Fibroblast of skin of left quadriceps (primary cell): ENCODE measurements around the gene SDF4.
"Not testable (repeated sequence)": the region's sequence is repeated elsewhere in the genome, so short reads cannot be mapped to it uniquely, and the experiment has no call there.

Source experiments
- DNase-seq, 2 experiments: peaks; one replicate each; pipeline ENCODE4 v3.0.0-alpha.2; 2013; ENCODE audit warnings: low read depth in 2 of 2

Gene SDF4

DNA sequence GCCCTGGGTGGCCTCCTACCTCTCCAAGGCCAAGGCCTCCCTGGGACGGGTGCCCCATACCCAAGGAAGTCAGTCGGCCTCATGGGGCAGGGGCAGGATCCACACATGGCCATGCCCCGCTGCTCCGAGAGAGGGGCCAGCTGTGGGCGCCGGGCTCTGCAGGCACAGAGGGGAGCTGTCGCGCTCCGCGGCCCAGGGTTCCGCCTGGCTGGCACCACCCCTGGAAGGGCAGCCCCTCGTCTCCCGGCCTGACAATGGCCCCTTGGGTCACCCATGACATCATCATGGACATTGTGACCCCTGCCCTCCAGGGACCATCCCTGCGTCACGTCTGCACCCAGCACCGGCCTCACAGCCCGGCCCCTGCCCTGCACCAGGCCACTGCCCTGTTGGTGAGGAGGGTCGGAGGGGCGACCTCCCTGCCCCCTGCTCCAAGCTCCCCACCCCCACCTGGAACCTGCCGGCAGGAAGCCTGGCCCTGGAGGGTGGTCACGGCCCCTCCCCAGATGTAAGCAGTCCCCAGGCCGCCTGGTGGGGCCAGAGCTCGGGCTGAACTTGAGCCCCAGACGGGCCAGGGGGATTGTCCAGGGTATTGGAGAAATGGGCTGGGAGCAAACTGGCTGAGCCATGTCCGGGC lies 52.3 kb downstream of the SDF4 start:
- DNase-seq = no peak

DNA sequence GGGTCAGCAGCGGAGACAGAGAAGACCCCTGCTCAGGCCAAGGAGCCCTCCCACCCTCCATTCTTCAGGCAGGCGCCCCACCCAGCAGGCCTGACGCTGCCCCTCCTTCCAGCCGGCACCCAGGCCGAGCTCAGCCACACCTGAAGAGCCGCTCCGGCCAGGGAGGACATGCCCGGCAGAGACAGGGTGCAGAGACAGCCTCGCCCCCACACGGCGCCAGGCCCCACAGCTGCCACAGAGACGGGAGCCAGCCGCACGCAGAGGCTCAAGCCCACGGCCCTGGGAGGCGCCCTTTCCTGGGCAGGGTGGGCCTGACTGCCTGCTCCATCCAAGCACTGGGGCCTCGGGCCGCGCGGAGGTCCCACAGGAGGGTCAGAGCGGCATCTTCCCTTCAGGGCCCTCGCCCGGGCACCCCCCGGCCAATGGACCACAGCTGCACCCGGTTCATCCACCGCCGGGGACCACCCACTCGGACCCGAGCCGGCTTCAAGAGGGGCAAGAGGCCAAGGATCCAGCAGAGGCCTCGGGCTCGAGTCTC lies 52.9 kb downstream of the SDF4 start:
- DNase-seq = no peak

DNA sequence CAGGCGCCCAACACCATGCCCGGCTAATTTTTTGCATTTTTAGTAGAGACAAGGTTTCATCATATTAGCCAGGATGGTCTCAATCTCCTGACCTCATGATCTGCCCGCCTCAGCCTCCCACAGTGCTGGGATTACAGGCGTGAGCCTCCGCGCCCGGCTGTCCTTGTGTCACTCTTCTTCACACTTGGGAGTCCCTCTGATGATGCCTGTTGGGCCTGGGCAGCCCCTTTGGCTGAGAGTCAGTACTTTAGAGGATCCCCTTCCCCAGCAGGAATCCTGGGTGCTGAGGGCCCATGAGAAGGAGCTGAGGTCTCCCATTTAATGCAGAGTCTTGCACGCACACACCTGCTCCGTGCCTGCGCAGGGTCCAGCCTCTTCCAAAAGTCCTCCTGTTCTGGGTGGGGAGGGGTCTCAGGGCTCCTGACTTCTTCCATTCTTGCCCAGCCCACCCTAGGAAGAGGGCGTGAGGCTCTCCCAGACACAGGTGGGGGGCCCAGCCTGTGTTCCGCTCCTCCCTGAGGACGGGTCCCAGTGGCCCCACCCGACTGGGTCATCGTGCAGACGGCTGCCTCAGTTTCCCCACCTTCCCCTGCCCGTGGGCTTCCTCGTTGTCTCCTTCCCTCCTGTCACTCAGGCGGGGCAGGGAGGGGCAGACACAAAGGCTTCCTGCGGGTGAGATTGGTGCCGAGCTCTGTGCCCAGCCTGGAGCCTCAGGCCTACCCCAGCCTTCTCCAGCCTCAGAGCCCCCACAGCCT lies 54.2 kb downstream of the SDF4 start:
- no peak for DNase-seq

DNA sequence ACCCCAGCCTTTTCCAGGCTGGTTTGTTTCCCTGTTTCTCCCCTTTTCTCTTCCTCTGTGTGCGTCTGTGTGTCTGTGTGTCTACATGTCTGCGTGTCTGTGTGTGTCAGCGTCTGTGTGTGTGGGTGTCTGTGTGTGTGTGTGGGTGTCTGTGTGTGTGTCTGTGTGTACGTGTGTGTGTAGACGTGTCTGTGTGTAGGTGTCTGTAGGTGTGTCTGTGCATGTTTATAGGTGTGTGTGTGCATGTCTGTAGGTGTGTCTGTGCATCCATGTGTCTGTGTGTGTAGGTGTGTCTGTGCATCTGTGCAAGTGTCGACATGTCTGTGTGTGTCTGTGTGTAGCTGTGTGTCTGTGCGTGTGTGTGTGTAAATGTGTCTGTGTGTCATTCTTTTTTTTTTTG lies 54.9 kb downstream of the SDF4 start:
- no peak for DNase-seq

DNA sequence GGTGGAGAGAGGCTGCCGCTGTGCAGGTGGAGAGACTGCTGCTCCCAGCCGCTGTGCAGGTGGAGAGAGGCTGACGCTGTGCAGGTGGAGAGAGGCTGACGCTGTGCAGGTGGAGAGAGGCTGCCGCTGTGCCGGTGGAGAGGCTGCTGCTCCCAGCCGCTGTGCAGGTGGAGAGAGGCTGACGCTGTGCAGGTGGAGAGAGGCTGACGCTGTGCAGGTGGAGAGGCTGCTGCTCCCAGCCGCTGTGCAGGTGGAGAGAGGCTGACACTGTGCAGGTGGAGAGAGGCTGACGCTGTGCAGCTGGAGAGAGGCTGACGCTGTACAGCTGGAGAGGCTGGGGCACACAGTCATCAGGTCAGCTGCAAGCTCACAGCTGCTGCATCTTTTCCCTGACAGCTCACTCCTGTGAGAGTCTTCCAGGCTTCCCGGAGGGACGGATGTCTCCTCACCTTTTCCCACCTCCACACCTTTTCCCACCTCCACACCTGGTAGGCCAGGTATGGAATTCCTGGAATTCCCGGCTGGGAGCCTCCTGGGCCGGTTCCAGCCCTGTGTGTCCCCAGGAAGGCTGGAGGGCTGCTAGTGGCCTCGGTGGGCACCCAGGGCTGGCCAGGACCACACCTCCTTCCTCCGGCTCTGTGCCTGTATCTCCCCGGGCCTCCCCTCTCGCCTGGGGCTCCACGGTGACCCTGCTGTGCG lies 55.6 kb downstream of the SDF4 start:
- DNase-seq = not testable (repeated sequence)

DNA sequence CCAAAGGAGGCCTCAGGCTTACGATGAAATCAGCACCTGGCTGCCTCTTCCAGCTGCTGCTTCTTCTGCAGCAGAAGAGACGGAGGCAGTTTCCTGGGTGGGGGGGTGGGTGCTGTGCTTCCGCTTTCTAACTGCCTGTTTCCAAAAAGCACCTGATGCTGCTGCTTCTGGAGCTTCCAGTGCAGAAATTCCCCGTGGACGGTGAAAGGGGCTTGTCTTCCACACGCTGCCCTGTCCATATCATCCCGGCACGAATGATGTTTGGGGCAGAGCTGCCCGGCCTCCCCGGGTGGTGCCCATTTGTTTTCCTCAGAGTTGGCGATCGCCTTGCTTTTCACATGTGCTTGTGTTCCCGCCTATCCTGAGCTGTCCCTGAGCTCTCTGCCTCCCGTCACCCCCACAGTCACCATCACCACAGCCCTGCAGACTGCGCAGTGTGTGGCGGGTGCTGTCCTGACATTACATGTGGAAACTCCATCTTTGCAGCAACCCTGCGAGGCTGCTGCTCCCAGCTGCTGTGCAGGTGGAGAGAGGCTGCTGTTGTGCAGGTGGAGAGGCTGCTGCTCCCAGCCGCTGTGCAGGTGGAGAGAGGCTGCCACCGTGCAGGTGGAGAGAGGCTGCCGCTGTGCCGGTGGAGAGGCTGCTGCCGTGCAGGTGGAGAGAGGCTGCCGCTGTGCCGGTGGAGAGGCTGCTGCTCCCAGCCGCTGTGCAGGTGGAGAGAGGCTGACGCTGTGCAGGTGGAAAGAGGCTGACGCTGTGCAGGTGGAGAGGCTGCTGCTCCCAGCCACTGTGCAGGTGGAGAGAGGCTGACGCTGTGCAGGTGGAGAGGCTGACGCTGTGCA lies 56.4 kb downstream of the SDF4 start:
- no peak for DNase-seq

DNA sequence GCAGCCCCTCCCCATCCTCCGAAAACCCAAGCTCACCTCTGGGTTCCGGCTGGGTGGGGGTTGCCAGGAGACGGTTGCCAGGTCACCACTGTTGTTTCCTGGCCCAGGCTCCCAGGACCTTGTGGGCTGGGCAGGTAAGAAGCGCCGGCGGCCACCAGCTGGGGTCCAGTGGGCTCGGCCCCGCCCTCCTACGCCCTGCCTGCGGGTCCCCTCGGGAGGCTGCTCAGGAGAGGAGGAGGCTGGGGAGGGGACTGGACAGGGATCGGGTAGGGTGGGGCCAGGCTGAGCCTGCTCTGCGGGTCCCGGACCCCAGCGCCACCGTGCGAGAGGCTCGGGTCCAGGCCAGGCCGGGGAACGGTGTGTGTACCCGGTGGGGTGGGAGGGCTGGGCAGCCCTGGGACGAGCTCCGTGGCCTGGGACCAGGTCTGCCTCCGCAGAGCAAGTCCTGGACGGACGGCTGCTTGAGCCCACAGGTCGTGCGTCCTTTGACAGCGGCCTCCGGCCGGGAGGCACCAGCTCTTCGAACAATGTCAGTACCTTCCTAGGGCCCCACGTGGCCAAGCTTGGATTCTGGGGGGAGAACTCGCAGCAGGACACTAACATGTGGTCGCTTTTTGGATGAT lies 57.9 kb downstream of the SDF4 start, which contains the start of gene TTLL10:
Gene TTLL10, plus strand, starts transcription at position 88 of the 623 bp plus-strand sequence. CDS start 5,336 bp downstream, outside the sequence.
- DNase-seq = no peak

DNA sequence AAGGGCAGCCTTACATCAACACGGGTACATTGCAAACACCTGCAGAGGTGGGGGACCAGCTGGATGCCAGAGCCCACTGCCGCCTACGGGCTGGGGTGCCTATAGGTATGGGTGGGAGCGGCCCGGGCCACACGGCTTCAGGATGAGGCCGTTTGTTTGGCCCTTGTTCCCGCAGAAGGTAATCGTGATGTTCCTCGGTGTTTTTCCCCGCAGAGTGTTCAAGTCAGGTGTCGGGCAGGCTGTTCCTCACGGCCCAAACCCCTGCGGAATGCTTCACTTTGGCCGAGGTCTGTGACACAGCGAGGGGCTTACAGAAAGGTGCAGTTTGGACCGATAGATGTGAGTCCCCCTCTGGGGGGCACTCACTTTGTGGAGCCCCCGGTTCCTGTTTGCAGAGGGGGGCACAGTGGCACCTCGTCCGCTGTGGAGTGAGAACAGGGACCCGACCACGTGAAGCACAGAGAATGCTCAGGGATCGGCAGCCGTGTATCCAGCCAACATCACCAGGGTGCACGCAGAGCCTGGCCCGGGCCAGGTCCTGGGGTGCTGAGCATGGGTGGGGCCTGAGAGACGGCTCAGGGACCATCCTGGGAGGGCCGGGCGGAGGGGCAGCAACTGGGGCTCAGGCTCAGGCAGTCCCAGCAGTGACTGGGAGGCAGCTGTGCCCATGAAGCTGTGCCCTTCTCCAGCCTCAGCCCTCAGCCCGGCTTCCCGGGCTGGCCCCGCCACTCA lies 58.6 kb downstream of the SDF4 start:
- DNase-seq = no peak

DNA sequence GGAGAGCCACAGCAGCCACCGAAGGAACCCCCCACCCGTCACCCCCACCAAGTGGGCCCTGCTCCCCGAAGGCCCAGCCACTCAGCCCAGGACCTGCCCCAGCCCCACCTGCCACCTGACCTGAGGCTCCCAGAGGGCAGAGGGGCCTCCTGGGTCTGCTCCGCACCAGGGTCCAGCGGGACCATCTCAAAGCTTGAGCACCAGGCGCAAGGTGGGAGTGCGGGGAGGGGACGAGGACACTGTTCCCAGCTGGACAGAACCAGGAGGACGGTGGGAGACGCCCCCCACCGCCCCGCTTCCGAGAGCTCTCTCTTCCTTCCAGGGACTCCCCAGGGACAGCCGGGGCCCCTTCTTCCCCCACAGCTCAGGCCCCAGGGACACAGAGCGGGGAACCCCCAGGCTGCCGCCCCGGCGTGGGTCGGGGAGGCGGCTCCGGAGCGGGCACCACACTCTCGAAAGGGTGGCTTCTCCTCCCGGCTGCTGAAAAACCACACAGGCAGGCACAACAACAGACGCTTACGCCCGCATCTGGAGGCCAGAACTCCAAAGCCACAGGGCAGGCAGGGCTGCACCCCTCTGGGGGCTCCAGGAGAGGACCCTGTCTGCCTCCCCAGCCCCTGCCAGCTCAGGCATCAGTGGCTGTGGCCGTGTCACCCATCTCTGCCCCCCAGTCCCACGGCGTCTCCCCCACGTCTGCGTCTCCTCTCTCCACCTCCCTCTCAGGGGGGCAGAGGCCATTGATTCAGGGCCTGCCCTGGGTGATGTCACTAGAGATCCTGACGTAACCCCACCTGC lies 60.1 kb downstream of the SDF4 start:
- no peak for DNase-seq

DNA sequence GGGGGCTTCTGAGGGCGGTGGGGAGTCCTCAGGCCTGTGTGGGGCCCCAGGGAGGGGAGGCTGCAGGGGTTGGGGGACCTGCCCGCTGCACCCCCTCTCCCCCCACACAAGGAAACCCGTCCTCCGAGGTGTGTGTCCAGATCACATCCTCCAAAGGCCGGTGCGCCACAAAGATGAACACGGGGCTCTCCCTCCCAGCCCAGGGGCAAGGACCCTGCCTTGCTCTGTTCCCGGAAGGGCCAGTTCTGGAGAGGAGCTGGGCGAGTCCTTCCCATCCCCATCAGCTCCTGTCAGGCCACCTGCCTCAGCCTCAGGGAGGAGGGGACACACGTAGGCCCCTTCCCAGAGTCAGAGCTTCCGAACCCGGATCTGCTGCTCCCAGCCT lies 60.6 kb downstream of the SDF4 start:
- DNase-seq = no peak

DNA sequence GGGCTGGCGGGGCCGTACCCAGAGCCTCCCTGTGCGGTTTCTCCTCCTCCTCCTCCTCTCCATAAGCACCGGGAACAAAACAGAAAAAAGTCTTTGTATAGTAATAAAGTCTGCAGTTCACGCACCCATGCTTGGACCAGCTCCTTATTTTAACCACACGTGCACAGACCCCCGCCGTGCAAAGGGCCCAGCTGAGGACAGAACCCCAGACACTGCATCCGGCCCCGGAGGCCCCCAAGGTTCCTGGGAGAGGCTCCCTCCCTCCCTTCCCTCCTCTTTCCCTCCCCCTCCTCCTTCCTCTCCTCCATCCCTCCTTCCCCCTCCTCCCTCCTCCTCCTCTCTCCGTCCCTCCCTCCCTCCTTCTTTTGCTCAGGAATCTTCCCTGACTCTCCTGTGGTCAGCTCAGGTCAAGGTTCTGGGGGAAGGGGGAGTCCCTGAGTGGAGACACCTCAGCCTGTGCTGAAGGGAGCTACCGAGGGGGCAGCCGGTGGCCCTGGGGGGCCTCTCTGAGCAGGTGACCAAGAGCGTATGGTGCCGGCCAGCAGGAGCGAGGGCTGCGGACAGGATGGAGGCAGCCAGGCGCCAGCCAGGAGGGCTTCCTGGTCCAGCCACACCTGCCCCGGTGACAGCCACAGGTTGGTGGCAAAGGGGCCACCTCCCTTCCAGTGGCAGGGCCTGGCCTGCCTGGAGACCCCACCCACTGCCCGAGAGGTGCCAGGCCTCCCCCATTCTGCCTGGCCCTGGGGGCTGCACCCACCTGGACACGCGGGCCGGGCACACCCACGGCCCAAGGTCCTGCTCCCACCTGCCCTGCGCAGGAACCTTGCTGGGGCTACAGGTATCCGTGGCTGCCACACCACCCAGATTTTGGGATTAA lies 61.3 kb downstream of the SDF4 start:
- no peak for DNase-seq

DNA sequence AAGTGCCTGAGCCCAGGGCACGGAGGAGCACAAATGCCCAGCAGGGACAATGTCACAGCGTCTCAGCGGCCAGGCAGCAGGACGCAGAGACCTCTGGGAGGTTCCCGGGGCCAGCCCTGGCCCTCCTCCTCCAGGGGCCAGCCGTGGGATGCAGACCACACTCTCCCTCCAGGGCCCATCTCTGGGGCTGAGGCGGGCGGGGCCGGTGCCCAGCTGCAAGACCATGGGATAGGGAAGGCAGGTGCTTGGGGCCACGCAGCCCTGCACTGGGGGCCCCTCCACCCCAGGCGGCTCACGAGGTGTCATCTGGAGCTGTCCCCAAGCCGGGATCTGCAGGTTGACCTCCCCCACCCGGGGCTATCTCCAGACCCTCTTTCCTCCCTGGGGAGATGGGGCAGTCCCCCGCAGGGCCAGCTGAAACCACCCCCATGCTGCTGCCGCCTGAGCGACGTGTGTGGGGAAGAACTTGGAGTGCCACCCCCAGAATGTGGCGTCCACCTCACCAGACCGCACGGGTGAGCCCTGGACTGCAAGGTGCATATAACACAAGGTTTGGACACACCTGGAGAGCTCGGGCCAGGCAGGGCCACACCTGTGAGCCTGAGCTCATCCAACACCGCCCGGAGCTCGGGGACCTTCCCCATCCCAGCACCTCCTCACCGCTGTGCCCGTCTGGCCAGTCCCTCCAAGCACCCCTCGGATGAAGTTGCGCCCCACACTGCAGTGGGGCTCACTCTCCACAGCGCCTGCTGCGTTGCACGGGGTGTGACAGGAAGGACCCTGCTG lies 62.2 kb downstream of the SDF4 start:
- no peak for DNase-seq

DNA sequence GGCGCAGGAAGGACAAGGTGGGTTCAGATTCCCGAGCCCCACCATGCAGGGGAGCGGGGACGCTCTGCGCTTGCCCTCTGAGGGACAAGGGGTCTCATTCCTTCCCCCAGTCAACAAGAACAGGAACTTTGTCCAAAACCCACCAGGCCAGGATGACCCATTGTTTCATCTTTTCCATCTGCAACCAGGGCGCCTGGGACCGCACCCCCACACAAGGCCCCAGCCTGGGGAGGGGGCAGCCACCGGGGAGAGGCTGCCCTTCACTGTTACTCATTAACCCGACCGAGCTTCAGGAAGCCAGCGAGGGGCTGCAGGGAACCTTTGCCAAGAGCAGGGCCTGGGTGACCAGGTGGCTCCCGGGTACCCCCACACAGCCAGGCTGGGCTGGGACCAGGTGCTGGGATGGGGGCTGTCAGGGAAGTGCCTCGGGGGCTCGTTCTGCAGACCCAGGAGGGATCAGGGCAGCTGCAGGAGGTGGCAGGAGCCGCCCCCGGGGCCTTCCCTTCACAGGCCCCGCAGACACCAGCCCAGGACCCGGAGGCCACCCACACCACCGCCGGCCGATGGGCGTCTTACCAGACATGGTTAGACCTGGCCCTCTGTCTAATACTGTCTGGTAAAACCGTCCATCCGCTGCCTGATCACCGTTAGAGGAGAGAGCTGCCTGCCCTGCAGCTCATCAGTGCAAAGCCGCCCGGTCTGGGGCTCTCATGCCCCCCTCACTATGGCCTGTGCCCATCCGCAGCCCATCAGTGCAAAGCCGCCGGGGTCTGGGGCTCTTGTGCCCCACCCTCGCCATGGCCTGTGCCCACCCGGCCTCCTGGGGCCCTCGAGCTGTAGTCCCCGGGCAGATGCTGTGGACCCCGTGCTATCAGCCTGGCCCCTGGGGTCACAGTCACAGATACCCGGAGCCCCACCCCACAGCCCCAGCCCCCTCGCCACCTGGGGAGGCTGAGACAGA lies 63.1 kb downstream of the SDF4 start:
- DNase-seq = no peak

DNA sequence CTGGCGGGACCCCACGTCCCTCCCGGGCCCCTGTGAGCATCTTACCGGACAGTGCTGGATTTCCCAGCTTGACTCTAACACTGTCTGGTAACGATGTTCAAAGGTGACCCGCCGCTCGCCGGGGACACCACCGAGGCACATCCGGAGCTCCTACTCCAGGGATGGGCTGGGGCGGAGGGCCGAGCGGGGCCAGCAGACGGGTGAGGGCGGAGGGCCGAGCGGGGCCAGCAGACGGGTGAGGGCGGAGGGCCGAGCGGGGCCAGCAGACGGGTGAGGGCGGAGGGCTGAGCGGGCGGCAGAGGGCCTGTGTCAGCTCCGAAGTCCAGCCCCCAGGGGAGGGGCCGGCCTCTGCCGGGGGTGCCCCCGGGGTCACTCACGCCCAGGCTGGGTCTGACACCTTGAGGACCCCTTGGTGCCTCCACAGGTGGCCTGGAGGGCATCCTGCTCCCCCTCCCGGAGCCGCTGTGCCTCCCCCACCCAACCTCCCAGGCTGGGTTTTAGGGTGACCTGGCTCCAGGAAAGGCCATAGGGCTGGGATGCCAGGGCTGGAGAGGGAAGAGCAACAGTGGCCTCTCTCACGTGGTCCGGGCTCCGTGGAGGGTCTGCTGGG lies 63.9 kb downstream of the SDF4 start:
- DNase-seq = no peak

DNA sequence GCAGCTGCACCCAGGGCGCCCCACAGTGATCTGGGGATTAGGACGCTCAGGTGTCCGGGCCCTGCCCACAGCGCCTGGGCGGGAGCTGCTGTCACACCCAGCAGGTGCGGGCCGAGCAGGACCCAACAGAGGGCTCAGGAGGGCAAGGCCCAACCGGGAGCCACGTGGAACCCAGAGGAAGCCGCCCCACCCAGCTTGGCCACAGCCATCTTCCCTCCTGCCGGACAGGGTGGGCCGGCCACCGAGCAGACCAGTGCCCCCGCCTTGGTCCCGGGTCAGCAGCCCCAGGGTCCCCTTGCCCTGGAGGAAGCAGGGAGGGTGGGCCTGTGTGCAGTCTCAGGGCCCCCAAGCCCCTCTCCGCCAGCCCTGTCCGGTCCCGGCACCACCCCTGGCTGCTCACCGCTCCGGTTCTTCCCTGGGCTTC lies 64.4 kb downstream of the SDF4 start:
- no peak for DNase-seq
